ENCODE measurements around the gene APOA1. TPM values are rescaled to one million over a fixed set of nuclear protein-coding genes. Genes with fewer than 3 reads are reported as not detected.
A peak's percentile ranks its signal among the peaks of the same experiment; 100 is the strongest.

APOA1 gene
- total and polyA plus RNA-seq, 12 donors = 3.8 to 398 (median 70.5) TPM

DNA sequence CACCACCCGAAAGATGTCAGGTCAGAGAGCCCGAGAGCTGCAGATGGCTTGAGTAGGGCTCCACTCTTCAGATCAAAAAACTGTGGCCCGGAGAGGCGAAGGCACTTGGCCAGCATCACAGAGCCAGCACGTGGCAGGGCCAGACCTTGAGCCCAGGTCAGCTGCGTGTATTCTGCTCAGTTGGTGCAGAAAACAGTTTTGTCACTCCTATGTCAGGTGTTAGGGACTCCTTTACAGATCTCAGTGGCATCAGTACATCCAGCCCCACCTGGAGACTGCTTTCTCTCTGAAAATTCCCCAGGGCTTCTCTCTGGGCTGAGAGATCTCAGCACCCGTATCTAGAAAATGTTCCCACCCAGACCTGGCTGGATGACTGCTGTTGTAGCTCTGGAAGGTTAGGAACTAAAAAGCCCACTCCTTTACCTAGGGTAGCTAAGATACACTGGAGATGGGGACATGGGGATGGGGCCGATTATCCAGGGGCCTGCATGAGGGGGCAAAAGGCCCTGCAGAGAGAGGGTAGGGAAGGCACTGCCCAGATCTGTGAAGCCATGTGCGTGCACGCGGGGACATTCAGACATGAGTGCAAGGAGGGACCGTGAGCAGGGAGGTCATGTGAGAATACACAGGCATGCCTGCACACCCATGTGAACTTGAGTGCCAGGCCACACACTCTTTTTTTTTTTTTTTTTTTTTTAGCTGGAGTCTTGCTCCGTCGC is 3.4 kb downstream of the APOA1 start:
- Histone ChIP-seq H3K4me3 (no peak overlapping the region), H3K9me3 (no peaks in the 10 kb centered on the region), H3K27me3 (no peaks in the 10 kb centered on the region), H3K27ac (no peak overlapping the region), H3K36me3 (no peaks in the 10 kb centered on the region), H3K4me1 (peaks cover 11 to 44% (median 33%) of the 10 kb centered on the region in 9 donors)
- intact Hi-C loops (cut with DNase I) = loop anchor here in 2 of 10 donors (2.0 to 5.0 kb wide), 2 partner anchors 42 to 43 kb away; partner anchors contain the start of gene APOA5 (in 2 of the 2)
- 78 to 88% methylated on average over 13 to 14 of the region's 14 CpGs for WGBS, 2 donors
- ATAC-seq (no peak), DNase-seq (no peak)
- TF ChIP-seq, protein P1, sequence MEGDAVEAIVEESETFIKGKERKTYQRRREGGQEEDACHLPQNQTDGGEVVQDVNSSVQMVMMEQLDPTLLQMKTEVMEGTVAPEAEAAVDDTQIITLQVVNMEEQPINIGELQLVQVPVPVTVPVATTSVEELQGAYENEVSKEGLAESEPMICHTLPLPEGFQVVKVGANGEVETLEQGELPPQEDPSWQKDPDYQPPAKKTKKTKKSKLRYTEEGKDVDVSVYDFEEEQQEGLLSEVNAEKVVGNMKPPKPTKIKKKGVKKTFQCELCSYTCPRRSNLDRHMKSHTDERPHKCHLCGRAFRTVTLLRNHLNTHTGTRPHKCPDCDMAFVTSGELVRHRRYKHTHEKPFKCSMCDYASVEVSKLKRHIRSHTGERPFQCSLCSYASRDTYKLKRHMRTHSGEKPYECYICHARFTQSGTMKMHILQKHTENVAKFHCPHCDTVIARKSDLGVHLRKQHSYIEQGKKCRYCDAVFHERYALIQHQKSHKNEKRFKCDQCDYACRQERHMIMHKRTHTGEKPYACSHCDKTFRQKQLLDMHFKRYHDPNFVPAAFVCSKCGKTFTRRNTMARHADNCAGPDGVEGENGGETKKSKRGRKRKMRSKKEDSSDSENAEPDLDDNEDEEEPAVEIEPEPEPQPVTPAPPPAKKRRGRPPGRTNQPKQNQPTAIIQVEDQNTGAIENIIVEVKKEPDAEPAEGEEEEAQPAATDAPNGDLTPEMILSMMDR (IDR thresholded peaks at IDR 0.05) = no peak

DNA sequence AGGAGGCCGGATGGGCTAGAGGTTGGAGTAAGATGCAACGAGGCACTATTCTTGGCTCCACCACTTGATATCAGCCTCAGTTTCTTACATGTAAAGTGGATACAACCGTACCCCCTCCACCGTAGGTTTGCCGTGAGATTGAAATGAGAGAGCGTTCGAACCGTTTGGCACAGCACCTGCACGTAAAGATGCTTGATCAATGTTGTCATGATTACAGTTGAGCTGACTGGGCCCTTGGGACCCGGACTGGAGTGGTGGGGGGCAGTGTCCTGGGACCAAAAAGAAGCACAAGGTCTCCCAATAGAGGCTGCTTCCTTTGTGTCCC is 4.0 kb downstream of the APOA1 start:
- Histone ChIP-seq H3K4me3 (no peak overlapping the region), H3K9me3 (no peaks in the 10 kb centered on the region), H3K4me1 (peaks cover 11 to 43% (median 33%) of the 10 kb centered on the region in 9 donors), H3K36me3 (no peaks in the 10 kb centered on the region), H3K27me3 (no peaks in the 10 kb centered on the region), H3K27ac (no peak overlapping the region)
- DNase-seq = no peak
- intact Hi-C loops (cut with DNase I) = loop anchor here in 1 of 10 donors (5.0 kb wide), 1 partner anchor 41 kb away; the partner anchor contains the start of gene APOA5
- 88 to 93% methylated on average over 10 of the region's 10 CpGs for WGBS, 2 donors
- ATAC-seq = no peak
- TF ChIP-seq, protein P1 (IDR thresholded peaks at IDR 0.05) = no peak

DNA sequence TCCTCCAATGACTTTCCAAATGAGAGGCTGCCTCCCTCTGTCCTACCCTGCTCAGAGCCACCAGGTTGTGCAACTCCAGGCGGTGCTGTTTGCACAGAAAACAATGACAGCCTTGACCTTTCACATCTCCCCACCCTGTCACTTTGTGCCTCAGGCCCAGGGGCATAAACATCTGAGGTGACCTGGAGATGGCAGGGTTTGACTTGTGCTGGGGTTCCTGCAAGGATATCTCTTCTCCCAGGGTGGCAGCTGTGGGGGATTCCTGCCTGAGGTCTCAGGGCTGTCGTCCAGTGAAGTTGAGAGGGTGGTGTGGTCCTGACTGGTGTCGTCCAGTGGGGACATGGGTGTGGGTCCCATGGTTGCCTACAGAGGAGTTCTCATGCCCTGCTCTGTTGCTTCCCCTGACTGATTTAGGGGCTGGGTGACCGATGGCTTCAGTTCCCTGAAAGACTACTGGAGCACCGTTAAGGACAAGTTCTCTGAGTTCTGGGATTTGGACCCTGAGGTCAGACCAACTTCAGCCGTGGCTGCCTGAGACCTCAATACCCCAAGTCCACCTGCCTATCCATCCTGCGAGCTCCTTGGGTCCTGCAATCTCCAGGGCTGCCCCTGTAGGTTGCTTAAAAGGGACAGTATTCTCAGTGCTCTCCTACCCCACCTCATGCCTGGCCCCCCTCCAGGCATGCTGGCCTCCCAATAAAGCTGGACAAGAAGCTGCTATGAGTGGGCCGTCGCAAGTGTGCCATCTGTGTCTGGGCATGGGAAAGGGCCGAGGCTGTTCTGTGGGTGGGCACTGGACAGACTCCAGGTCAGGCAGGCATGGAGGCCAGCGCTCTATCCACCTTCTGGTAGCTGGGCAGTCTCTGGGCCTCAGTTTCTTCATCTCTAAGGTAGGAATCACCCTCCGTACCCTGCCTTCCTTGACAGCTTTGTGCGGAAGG is 4.8 kb downstream of the APOA1 start:
- Histone ChIP-seq H3K4me1 (peaks cover 11 to 36% (median 28%) of the 10 kb centered on the region in 9 donors), H3K4me3 (no peak overlapping the region), H3K27ac (no peak overlapping the region), H3K36me3 (no peaks in the 10 kb centered on the region), H3K9me3 (no peaks in the 10 kb centered on the region), H3K27me3 (no peaks in the 10 kb centered on the region)
- DNase-seq (no peak), ATAC-seq (no peak)
- TF ChIP-seq, protein P1 (IDR thresholded peaks at IDR 0.05) = peak in 1 of 9 donors; percentile 5
- 74 to 78% methylated on average over 13 of the region's 13 CpGs for WGBS, 2 donors
- intact Hi-C loops (cut with DNase I) = loop anchor here in 1 of 10 donors (5.0 kb wide), 1 partner anchor 40 kb away; the partner anchor contains the start of gene APOA5

DNA sequence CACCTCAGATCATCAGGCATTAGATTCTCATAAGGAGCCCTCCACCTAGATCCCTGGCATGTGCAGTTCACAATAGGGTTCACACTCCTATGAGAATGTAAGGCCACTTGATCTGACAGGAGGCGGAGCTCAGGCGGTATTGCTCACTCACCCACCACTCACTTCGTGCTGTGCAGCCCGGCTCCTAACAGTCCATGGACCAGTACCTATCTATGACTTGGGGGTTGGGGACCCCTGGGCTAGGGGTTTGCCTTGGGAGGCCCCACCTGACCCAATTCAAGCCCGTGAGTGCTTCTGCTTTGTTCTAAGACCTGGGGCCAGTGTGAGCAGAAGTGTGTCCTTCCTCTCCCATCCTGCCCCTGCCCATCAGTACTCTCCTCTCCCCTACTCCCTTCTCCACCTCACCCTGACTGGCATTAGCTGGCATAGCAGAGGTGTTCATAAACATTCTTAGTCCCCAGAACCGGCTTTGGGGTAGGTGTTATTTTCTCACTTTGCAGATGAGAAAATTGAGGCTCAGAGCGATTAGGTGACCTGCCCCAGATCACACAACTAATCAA is 5.6 kb downstream of the APOA1 start:
- Histone ChIP-seq H3K4me3 (no peak overlapping the region), H3K27ac (no peak overlapping the region), H3K27me3 (no peaks in the 10 kb centered on the region), H3K9me3 (no peaks in the 10 kb centered on the region), H3K4me1 (peaks cover 7 to 28% (median 22%) of the 10 kb centered on the region in 9 donors), H3K36me3 (no peaks in the 10 kb centered on the region)
- ATAC-seq = no peak
- TF ChIP-seq, protein P1 (IDR thresholded peaks at IDR 0.05) = no peak
- DNase-seq = no peak
- WGBS, 2 donors = 95 to 98% methylated on average over 7 of the region's 7 CpGs
- intact Hi-C loops (cut with DNase I) = loop anchor here in 1 of 10 donors (5.0 kb wide), 1 partner anchor 40 kb away; the partner anchor contains the start of gene APOA5

All from heart right ventricle (tissue), 16 donors.